ENCODE measurements around the gene STIM1.

- TF ChIP-seq POLR2AphosphoS5 (IDR thresholded peaks at IDR 0.05) (no peak), POLR2A (IDR thresholded peaks at IDR 0.05) (no peak), CTCF (IDR thresholded peaks at IDR 0.05) (no peak)
These were observed 279.3 kb downstream of the STIM1 start for GRCh38 chr11:4134806-4135205.

Data from gastroesophageal sphincter (tissue), 3 donors.